Measurements from ENCODE around the gene NLRC3.

- TF ChIP-seq POLR2A (IDR thresholded peaks at IDR 0.05), result no peak
- TF ChIP-seq CTCF (IDR thresholded peaks at IDR 0.05), result no peak
Observed at GRCh38 chr16:3584412-3584811, 7.2 kb upstream of the NLRC3 start.
